Naive thymus-derived CD8-positive, alpha-beta T cell (primary cell): ENCODE results near the gene MAN1B1. TPM values are rescaled to one million over a fixed set of nuclear protein-coding genes. Genes with fewer than 3 reads are reported as not detected.

Experiments
- ATAC-seq, 2 donors: fragments of 150-1000 bp; cut with Tn5 transposase in 1 of 2; sonication (Bioruptor Pico), chemical (Tn5 transposase) in 1 of 2; 1 replicate in 1 of 2; 2 replicates in 1 of 2; pipeline ENCODE4 v1.10.0; 2021; ENCODE audit warnings: mild to moderate bottlenecking in 2 of 2, moderate library complexity in 2 of 2
- POLR2A ChIA-PET: fragments of 350-600 bp; sonication (Branson Sonifier 250); formaldehyde crosslinking; loops from one replicate; lab custom pipeline; 2021; ENCODE audit warnings: antibody characterized with exemption; lab: Charles Lee
- DNase-seq, 10 donors: peaks; one replicate each; pipeline versions ENCODE4 v3.0.0 to v3.0.0-alpha.2; 2020 to 2022
- H3K27ac Mint-ChIP-seq, 10 donors: one replicate each; pipeline ENCODE4 v1.8.0; 2020 to 2022; ENCODE audit warnings: mild to moderate bottlenecking in 10 of 10, mixed read lengths in 10 of 10, moderate library complexity in 4 of 10, inconsistent platforms in 1 of 10
- H3K27me3 Mint-ChIP-seq, 5 donors: one replicate each; pipeline ENCODE4 v1.8.0; 2021 to 2022; ENCODE audit warnings: mixed read lengths in 5 of 5
- H3K36me3 Mint-ChIP-seq, 3 donors: one replicate each; pipeline ENCODE4 v1.8.0; 2020 to 2022; ENCODE audit warnings: mixed read lengths in 3 of 3, mild to moderate bottlenecking in 2 of 3, inconsistent platforms in 1 of 3
- H3K4me1 Mint-ChIP-seq, 4 donors: one replicate each; pipeline ENCODE4 v1.8.0; 2021 to 2022; ENCODE audit warnings: mixed read lengths in 4 of 4
- H3K4me3 Mint-ChIP-seq, 10 donors: one replicate each; pipeline ENCODE4 v1.8.0; 2020 to 2022; ENCODE audit warnings: mild to moderate bottlenecking in 10 of 10, mixed read lengths in 10 of 10, moderate library complexity in 6 of 10, inconsistent platforms in 1 of 10
- H3K9me3 Mint-ChIP-seq, 9 donors: one replicate each; pipeline ENCODE4 v1.8.0; 2020 to 2022; ENCODE audit warnings: mixed read lengths in 9 of 9, mild to moderate bottlenecking in 3 of 9, inconsistent platforms in 1 of 9, moderate library complexity in 1 of 9
- polyA plus RNA-seq, 3 donors: library from polyadenylated mRNA; unstranded; fragments of 300-500 nt; fragmentation: Illumina TruSeq; gene quantifications; one replicate each; pipeline ENCODE4 v1.2.3, GENCODE V29; 2021
- total RNA-seq, 8 experiments: library from RNA in 2 of 8; stranded (reverse) in 2 of 8; gene quantifications; one replicate each; pipeline ENCODE4 v1.2.3 and lab custom pipeline; 2021 to 2026

MAN1B1 gene
- total and polyA plus RNA-seq, 5 experiments from 2014 or later: 30.6 to 73.2 (median 46.6) TPM

- POLR2A ChIA-PET: interaction anchor here (1.7 kb wide), 1 partner anchor 12 kb away, joined by 7 read pairs; the partner anchor contains the start of gene UAP1L1
- Mint-ChIP-seq H3K9me3 (no peaks in the 10 kb centered on the region), H3K27me3 (peaks cover 0 to 8% (median 4%) of the 10 kb centered on the region in 5 donors), H3K4me3 (no peak overlapping the region), H3K27ac (no peak overlapping the region), H3K4me1 (peaks cover 7 to 12% (median 8%) of the 10 kb centered on the region in 4 donors), H3K36me3 (no peaks in the 10 kb centered on the region)
- no peak for DNase-seq
- ATAC-seq: no peak
Observed at GRCh38 chr9:137065336-137065967, 21.3 kb upstream of the MAN1B1 start.

GRCh38 chr9:137066096-137066861 is 20.5 kb upstream of the MAN1B1 start:
- Mint-ChIP-seq H3K36me3 (no peaks in the 10 kb centered on the region), H3K4me3 (no peak overlapping the region), H3K27ac (no peak overlapping the region), H3K9me3 (no peaks in the 10 kb centered on the region), H3K27me3 (peaks cover 0 to 8% (median 4%) of the 10 kb centered on the region in 5 donors), H3K4me1 (peaks cover 8 to 20% (median 14%) of the 10 kb centered on the region in 4 donors)
- no peak for DNase-seq
- POLR2A ChIA-PET: interaction anchor here (1.7 to 6.8 kb wide), 2 partner anchors 11 to 20 kb away, joined by 7 to 73 read pairs; partner anchors contain the start of genes MAN1B1 and UAP1L1
- no peak for ATAC-seq

GRCh38 chr9:137067860-137068538 is 18.8 kb upstream of the MAN1B1 start:
- peaks cover 11 to 22% (median 16%) of the 10 kb centered on the region in 4 donors for H3K4me1 Mint-ChIP-seq
- peak overlapping the region; percentile 6 to 80 (median 55) for H3K4me3 Mint-ChIP-seq
- H3K9me3 Mint-ChIP-seq: no peaks in the 10 kb centered on the region
- H3K27me3 Mint-ChIP-seq: peaks cover 0 to 8% (median 4%) of the 10 kb centered on the region in 5 donors
- peak overlapping the region in 8 of 10 donors; percentile 28 to 88 (median 66) for H3K27ac Mint-ChIP-seq
- no peaks in the 10 kb centered on the region for H3K36me3 Mint-ChIP-seq
- DNase-seq: peak; percentile 78 to 91 (median 87)
- POLR2A ChIA-PET: interaction anchor here (0.6 to 6.8 kb wide), 9 partner anchors 9 to 187 kb away, joined by 3 to 73 read pairs (median 4); partner anchors contain the start of genes C8G, MAN1B1, NELFB and TUBB4B
- peak; percentile 60 to 67 for ATAC-seq

- POLR2A ChIA-PET: interaction anchor here (0.6 to 6.8 kb wide), 10 partner anchors 13 to 261 kb away, joined by 3 to 73 read pairs (median 4); partner anchors contain the start of genes MAN1B1, RABL6 and TUBB4B
- no peak for ATAC-seq
- peaks cover 0 to 8% (median 4%) of the 10 kb centered on the region in 5 donors for H3K27me3 Mint-ChIP-seq
- no peaks in the 10 kb centered on the region for H3K36me3 Mint-ChIP-seq
- no peaks in the 10 kb centered on the region for H3K9me3 Mint-ChIP-seq
- peaks cover 14 to 22% (median 16%) of the 10 kb centered on the region in 4 donors for H3K4me1 Mint-ChIP-seq
- peak in 1 of 10 donors; percentile 57 for DNase-seq
- H3K4me3 Mint-ChIP-seq: peak overlapping the region in 5 of 10 donors; percentile 23 to 53 (median 36)
- H3K27ac Mint-ChIP-seq: peak overlapping the region in 1 of 10 donors; percentile 15
Observed at GRCh38 chr9:137068539-137069507, 18.0 kb upstream of the MAN1B1 start.

- POLR2A ChIA-PET: interaction anchor here (0.7 to 6.8 kb wide), 15 partner anchors 11 to 262 kb away, joined by 3 to 73 read pairs (median 4); partner anchors contain the start of genes MAN1B1, RABL6 and TUBB4B
- Mint-ChIP-seq H3K9me3 (no peaks in the 10 kb centered on the region), H3K4me1 (peaks cover 11 to 18% (median 14%) of the 10 kb centered on the region in 4 donors), H3K4me3 (peak overlapping the region in 5 of 10 donors; percentile 23 to 53 (median 36)), H3K36me3 (no peaks in the 10 kb centered on the region), H3K27me3 (peaks cover 0 to 8% (median 4%) of the 10 kb centered on the region in 5 donors), H3K27ac (no peak overlapping the region)
- ATAC-seq: no peak
- peak in 1 of 10 donors; percentile 61 for DNase-seq
Observed at GRCh38 chr9:137069508-137070091, 17.2 kb upstream of the MAN1B1 start.

GRCh38 chr9:137070201-137070905 is 16.4 kb upstream of the MAN1B1 start, which contains the start of gene SAPCD2:
TSS of gene SAPCD2 (minus strand) at chr9:137070557. CDS start at chr9:137070460, 97 bp downstream.
- DNase-seq (peak; percentile 74 to 91 (median 81)), ATAC-seq (peak; percentile 90 to 91)
- no peaks in the 10 kb centered on the region for H3K9me3 Mint-ChIP-seq
- H3K4me1 Mint-ChIP-seq: peaks cover 11 to 23% (median 14%) of the 10 kb centered on the region in 4 donors
- POLR2A ChIA-PET: interaction anchor here (0.6 to 6.8 kb wide), 16 partner anchors 11 to 357 kb away, joined by 3 to 73 read pairs (median 4); partner anchors contain the start of genes MAN1B1, RABL6 and TUBB4B
- H3K27ac Mint-ChIP-seq: peak within 1 kb of the TSS in 6 of 10 donors; percentile 19 to 79 (median 57)
- peaks cover 0 to 8% (median 4%) of the 10 kb centered on the region in 5 donors for H3K27me3 Mint-ChIP-seq
- H3K36me3 Mint-ChIP-seq: no peaks in the 10 kb centered on the region
- peak within 1 kb of the TSS; percentile 63 to 87 (median 74) for H3K4me3 Mint-ChIP-seq

GRCh38 chr9:137070906-137071275 is 15.9 kb upstream of the MAN1B1 start:
- Mint-ChIP-seq H3K36me3 (no peaks in the 10 kb centered on the region), H3K27me3 (peaks cover 0 to 8% (median 4%) of the 10 kb centered on the region in 5 donors), H3K4me3 (peak overlapping the region; percentile 63 to 87 (median 72)), H3K9me3 (no peaks in the 10 kb centered on the region), H3K4me1 (peaks cover 11 to 23% (median 14%) of the 10 kb centered on the region in 4 donors), H3K27ac (peak overlapping the region in 5 of 10 donors; percentile 19 to 76 (median 67))
- POLR2A ChIA-PET: interaction anchor here (0.6 to 6.8 kb wide), 14 partner anchors 10 to 358 kb away, joined by 3 to 73 read pairs (median 4); partner anchors contain the start of gene MAN1B1
- DNase-seq (peak in 1 of 10 donors; percentile 62), ATAC-seq (no peak)

GRCh38 chr9:137071282-137071681 is 15.5 kb upstream of the MAN1B1 start:
- ATAC-seq (no peak), DNase-seq (no peak)
- Mint-ChIP-seq H3K36me3 (no peaks in the 10 kb centered on the region), H3K27ac (peak overlapping the region in 4 of 10 donors; percentile 67 to 76 (median 73)), H3K9me3 (no peaks in the 10 kb centered on the region), H3K27me3 (peaks cover 0 to 8% (median 4%) of the 10 kb centered on the region in 5 donors), H3K4me1 (peaks cover 11 to 23% (median 14%) of the 10 kb centered on the region in 4 donors), H3K4me3 (peak overlapping the region; percentile 63 to 87 (median 72))
- POLR2A ChIA-PET: interaction anchor here (0.6 to 6.8 kb wide), 6 partner anchors 15 to 165 kb away, joined by 3 to 73 read pairs (median 4); partner anchors contain the start of gene MAN1B1

- H3K27me3 Mint-ChIP-seq: no peaks in the 10 kb centered on the region
- H3K9me3 Mint-ChIP-seq: no peaks in the 10 kb centered on the region
- peak overlapping the region in 1 of 10 donors; percentile 39 for H3K4me3 Mint-ChIP-seq
- ATAC-seq: no peak
- peak overlapping the region in 2 of 10 donors; percentile 19 to 21 for H3K27ac Mint-ChIP-seq
- POLR2A ChIA-PET: interaction anchor here (4.4 kb wide), 1 partner anchor 13 kb away, joined by 35 read pairs; the partner anchor contains the start of gene MAN1B1
- H3K4me1 Mint-ChIP-seq: peaks cover 7 to 18% (median 12%) of the 10 kb centered on the region in 4 donors
- DNase-seq: no peak
- no peaks in the 10 kb centered on the region for H3K36me3 Mint-ChIP-seq
Observed at GRCh38 chr9:137073992-137074399, 12.8 kb upstream of the MAN1B1 start.
